Epithelial cell of proximal tubule (primary cell): ENCODE results near the gene PRDM16. TPM values are rescaled to one million over a fixed set of nuclear protein-coding genes. Genes with fewer than 3 reads are reported as not detected.

ENCODE experiments used
- DNase-seq: peaks from one replicate; pipeline ENCODE4 v3.0.0-alpha.2; 2011; ENCODE audit warnings: low read depth
- H3K4me3 ChIP-seq: 2 replicates; pipeline ENCODE4 v1.5.1; 2011; ENCODE audit warnings: low read depth, mild to moderate bottlenecking, low read length
- CTCF ChIP-seq: conservative IDR thresholded peaks from 2 replicates; pipeline ENCODE4 v1.5.1; 2012; ENCODE audit warnings: low read depth, mild to moderate bottlenecking, low read length
- total RNA-seq: library from RNA; depleted of rRNA; stranded (reverse); fragments of >200 nt; gene quantifications from 2 replicates; pipeline ENCODE4 v1.2.3, GENCODE V29; 2015

PRDM16 gene
- total RNA-seq, 1 donor from 2014 or later, result 0.06 TPM

GRCh38 chr1:3391711-3392110, 322.7 kb downstream of the PRDM16 start:
- no peak for TF ChIP-seq CTCF
- no peak overlapping the region for H3K4me3 ChIP-seq
- DNase-seq, result no peak

GRCh38 chr1:3393024-3393986, 324.3 kb downstream of the PRDM16 start:
- DNase-seq, result no peak
- TF ChIP-seq CTCF, result no peak

GRCh38 chr1:3393987-3394920, 325.3 kb downstream of the PRDM16 start:
- DNase-seq, result no peak
- no peak for TF ChIP-seq CTCF
- H3K4me3 ChIP-seq, result no peak overlapping the region

More at GRCh38 chr1:3393024-3393986, 324.3 kb downstream of the PRDM16 start:
- no peak overlapping the region for H3K4me3 ChIP-seq

- no peak overlapping the region for H3K4me3 ChIP-seq
- no peak for TF ChIP-seq CTCF
- no peak for DNase-seq
Measured at GRCh38 chr1:3396411-3396810, 327.4 kb downstream of the PRDM16 start.

GRCh38 chr1:3397311-3397710, 328.3 kb downstream of the PRDM16 start:
- TF ChIP-seq CTCF, result no peak
- no peak for DNase-seq
- H3K4me3 ChIP-seq, result no peak overlapping the region

- DNase-seq, result no peak
- TF ChIP-seq CTCF, result no peak
- H3K4me3 ChIP-seq, result no peak overlapping the region
Measured at GRCh38 chr1:3398396-3399140, 329.6 kb downstream of the PRDM16 start.
